RWPE2 (cell line): ENCODE data around the gene VRK1.
"Not testable (repeated sequence)": the region's sequence is repeated elsewhere in the genome, so short reads cannot be mapped to it uniquely, and the experiment has no call there.

ENCODE experiments used
- ATAC-seq: fragments of 200-7000 bp; cut with Tn5 transposase; 3 replicates; pipeline ENCODE4 v1.9.1; 2021; ENCODE audit warnings: low read depth
- DNase-seq: peaks from one replicate; pipeline ENCODE4 v3.0.0-alpha.2; 2020; ENCODE audit warnings: low spot score
- H3K27ac ChIP-seq: fragments of 450-650 bp; 2 replicates; pipeline ENCODE4 v1.5.1; 2017; ENCODE audit warnings: mild to moderate bottlenecking; ENCODE audit not compliant: poor library complexity, severe bottlenecking
- H3K27me3 ChIP-seq: fragments of 250-450 bp; sonication (Bioruptor Pico); 2 replicates; pipeline ENCODE4 v1.5.1; 2021; ENCODE audit warnings: mild to moderate bottlenecking, moderate library complexity; ENCODE audit not compliant: insufficient read depth, poor library complexity, severe bottlenecking
- H3K36me3 ChIP-seq: fragments of 250-450 bp; sonication (Bioruptor Pico); 2 replicates; pipeline ENCODE4 v1.5.1; 2020; ENCODE audit warnings: low read depth, mild to moderate bottlenecking, moderate library complexity
- H3K4me1 ChIP-seq: fragments of 250-450 bp; sonication (Bioruptor Pico); 2 replicates; pipeline ENCODE4 v1.5.1; 2021; ENCODE audit warnings: mild to moderate bottlenecking, moderate library complexity; ENCODE audit not compliant: insufficient read depth, poor library complexity, severe bottlenecking
- H3K4me3 ChIP-seq: fragments of 250-450 bp; sonication (Bioruptor Pico); 2 replicates; pipeline ENCODE4 v1.5.1; 2021; ENCODE audit warnings: mild to moderate bottlenecking, moderate library complexity; ENCODE audit not compliant: severe bottlenecking
- H3K9me3 ChIP-seq: fragments of 250-450 bp; sonication (Bioruptor Pico); 2 replicates; pipeline ENCODE4 v1.5.1; 2021; ENCODE audit warnings: mild to moderate bottlenecking, moderate library complexity; ENCODE audit not compliant: severe bottlenecking
- CTCF ChIP-seq: fragments of 450-650 bp; IDR thresholded peaks from one replicate; pipeline ENCODE4 v1.5.1; 2017; ENCODE audit warnings: mild to moderate bottlenecking, moderate library complexity; ENCODE audit not compliant: poor library complexity, severe bottlenecking

Gene VRK1

GRCh38 chr14:96863986-96864330, 66.8 kb downstream of the VRK1 start:
- ATAC-seq, result no peak
- DNase-seq, result no peak
- TF ChIP-seq CTCF, result no peak
- H3K36me3 ChIP-seq, result peaks cover 58% of the 10 kb centered on the region
- no peak overlapping the region for H3K4me3 ChIP-seq
- H3K4me1 ChIP-seq, result no peaks in the 10 kb centered on the region
- no peaks in the 10 kb centered on the region for H3K27me3 ChIP-seq
- H3K9me3 ChIP-seq, result no peaks in the 10 kb centered on the region
- no peak overlapping the region for H3K27ac ChIP-seq

- H3K4me1 ChIP-seq, result no peaks in the 10 kb centered on the region
- no peak overlapping the region for H3K4me3 ChIP-seq
- peaks cover 42% of the 10 kb centered on the region for H3K36me3 ChIP-seq
- no peaks in the 10 kb centered on the region for H3K9me3 ChIP-seq
- H3K27me3 ChIP-seq, result no peaks in the 10 kb centered on the region
- TF ChIP-seq CTCF, result no peak
- no peak overlapping the region for H3K27ac ChIP-seq
- ATAC-seq (no peak), DNase-seq (no peak)
Measured at GRCh38 chr14:96867634-96868033, 70.5 kb downstream of the VRK1 start.

- H3K9me3 ChIP-seq, result no peaks in the 10 kb centered on the region
- peaks cover 51% of the 10 kb centered on the region for H3K36me3 ChIP-seq
- ATAC-seq, result no peak
Measured at GRCh38 chr14:96874127-96874526, 76.9 kb downstream of the VRK1 start.

GRCh38 chr14:96876747-96877146, 79.6 kb downstream of the VRK1 start:
- Histone ChIP-seq H3K4me3 (no peak overlapping the region), H3K9me3 (no peaks in the 10 kb centered on the region), H3K4me1 (no peaks in the 10 kb centered on the region), H3K27me3 (no peaks in the 10 kb centered on the region), H3K27ac (no peak overlapping the region), H3K36me3 (peaks cover 73% of the 10 kb centered on the region)
- no peak for TF ChIP-seq CTCF
- no peak for DNase-seq
- no peak for ATAC-seq

More at GRCh38 chr14:96874127-96874526, 76.9 kb downstream of the VRK1 start:
- no peak for DNase-seq
- Histone ChIP-seq H3K4me3 (no peak overlapping the region), H3K27me3 (no peaks in the 10 kb centered on the region), H3K27ac (no peak overlapping the region), H3K4me1 (no peaks in the 10 kb centered on the region)
- TF ChIP-seq CTCF, result no peak

GRCh38 chr14:96881713-96882112, 84.5 kb downstream of the VRK1 start:
- no peak for TF ChIP-seq CTCF
- Histone ChIP-seq H3K36me3 (peaks cover 69% of the 10 kb centered on the region), H3K9me3 (no peaks in the 10 kb centered on the region), H3K4me3 (no peak overlapping the region), H3K27me3 (no peaks in the 10 kb centered on the region), H3K4me1 (no peaks in the 10 kb centered on the region), H3K27ac (no peak overlapping the region)
- no peak for ATAC-seq
- no peak for DNase-seq

GRCh38 chr14:96883974-96884373, 86.8 kb downstream of the VRK1 start:
- DNase-seq, H3K27me3 ChIP-seq, ATAC-seq, H3K4me3 ChIP-seq, H3K4me1 ChIP-seq, H3K9me3 ChIP-seq, H3K27ac ChIP-seq: not testable (repeated sequence)
- peaks cover 49% of the 10 kb centered on the region for H3K36me3 ChIP-seq
